Activated CD8-positive, alpha-beta memory T cell treated with anti-CD3 and anti-CD28 coated beads, Interleukin-2, amount 50 U/mL, for 4 hours (primary cell): ENCODE data around the gene WNT7A.

Source experiments
- DNase-seq: peaks from one replicate; pipeline ENCODE4 v3.0.0-alpha.2; 2020

The WNT7A gene

GRCh38 chr3:13791198-13792050 is 88.4 kb downstream of the WNT7A start:
- no peak for DNase-seq

- no peak for DNase-seq
Measured at GRCh38 chr3:13790376-13791197, 89.3 kb downstream of the WNT7A start.

GRCh38 chr3:13788522-13789424 is 91.1 kb downstream of the WNT7A start:
- DNase-seq, result no peak

- DNase-seq, result no peak
Measured at GRCh38 chr3:13787533-13788132, 92.2 kb downstream of the WNT7A start.

- DNase-seq, result no peak
Measured at GRCh38 chr3:13786811-13787210, 93.1 kb downstream of the WNT7A start.

GRCh38 chr3:13785853-13786436 is 93.9 kb downstream of the WNT7A start:
- no peak for DNase-seq

- DNase-seq, result no peak
Measured at GRCh38 chr3:13785351-13785750, 94.5 kb downstream of the WNT7A start.

GRCh38 chr3:13783476-13783875 is 96.4 kb downstream of the WNT7A start:
- no peak for DNase-seq

- no peak for DNase-seq
Measured at GRCh38 chr3:13782501-13782900, 97.4 kb downstream of the WNT7A start.

GRCh38 chr3:13781417-13781816 is 98.5 kb downstream of the WNT7A start:
- no peak for DNase-seq

GRCh38 chr3:13780432-13781176 is 99.3 kb downstream of the WNT7A start:
- no peak for DNase-seq

- DNase-seq, result no peak
Measured at GRCh38 chr3:13776253-13777050, 103.4 kb downstream of the WNT7A start.

GRCh38 chr3:13772885-13773745 is 106.8 kb downstream of the WNT7A start:
- no peak for DNase-seq

GRCh38 chr3:13772321-13772745 is 107.5 kb downstream of the WNT7A start:
- no peak for DNase-seq

- DNase-seq, result no peak
Measured at GRCh38 chr3:13771496-13771895, 108.4 kb downstream of the WNT7A start.

- no peak for DNase-seq
Measured at GRCh38 chr3:13770170-13771169, 109.4 kb downstream of the WNT7A start.

GRCh38 chr3:13769422-13769821 is 110.4 kb downstream of the WNT7A start:
- DNase-seq, result no peak

GRCh38 chr3:13768453-13768852 is 111.4 kb downstream of the WNT7A start:
- DNase-seq, result no peak
